ENCODE measurements around the gene DNASE1L2.

DNA sequence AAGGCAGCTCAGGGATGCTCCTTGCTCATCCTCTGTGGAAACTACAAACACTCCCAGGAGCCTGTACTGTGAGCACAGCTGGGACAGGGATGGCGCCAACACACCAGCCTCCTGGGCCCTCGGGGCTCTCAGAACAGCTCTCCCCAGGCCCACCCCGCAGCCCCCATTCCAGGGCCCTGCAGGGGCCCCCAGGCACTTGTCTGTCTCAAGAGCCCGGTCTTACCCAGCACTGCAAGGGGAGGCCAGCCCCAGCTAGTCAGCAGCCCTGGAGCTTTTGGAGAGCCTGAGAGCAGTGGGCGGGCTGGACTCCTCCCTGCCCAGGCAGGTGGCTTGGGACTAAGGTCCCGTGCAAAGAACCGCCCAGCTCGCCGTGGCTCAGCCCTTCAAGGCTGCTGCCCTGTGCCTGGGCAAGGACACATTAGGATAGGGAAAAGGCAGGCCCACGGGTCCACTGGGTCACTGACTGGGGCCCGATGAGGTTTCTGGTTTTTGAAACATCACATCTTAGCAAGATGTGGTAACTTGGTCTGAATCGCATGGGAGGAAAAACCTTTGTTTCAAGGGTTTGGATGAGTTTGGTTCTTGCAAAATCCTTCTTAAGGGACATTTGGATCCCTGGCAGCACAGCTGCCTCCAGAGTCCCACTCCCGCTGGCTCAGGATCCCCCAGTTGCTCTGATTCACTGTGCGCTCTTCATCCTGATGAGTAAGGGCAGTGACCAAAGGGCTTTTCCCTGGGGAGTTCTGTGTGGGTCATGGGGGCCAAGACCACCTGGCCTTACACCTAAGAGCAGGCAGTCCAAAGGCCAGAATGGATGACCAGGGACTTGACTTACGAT lies 2.8 kb downstream of the DNASE1L2 start:
- TF ChIP-seq, protein P1, sequence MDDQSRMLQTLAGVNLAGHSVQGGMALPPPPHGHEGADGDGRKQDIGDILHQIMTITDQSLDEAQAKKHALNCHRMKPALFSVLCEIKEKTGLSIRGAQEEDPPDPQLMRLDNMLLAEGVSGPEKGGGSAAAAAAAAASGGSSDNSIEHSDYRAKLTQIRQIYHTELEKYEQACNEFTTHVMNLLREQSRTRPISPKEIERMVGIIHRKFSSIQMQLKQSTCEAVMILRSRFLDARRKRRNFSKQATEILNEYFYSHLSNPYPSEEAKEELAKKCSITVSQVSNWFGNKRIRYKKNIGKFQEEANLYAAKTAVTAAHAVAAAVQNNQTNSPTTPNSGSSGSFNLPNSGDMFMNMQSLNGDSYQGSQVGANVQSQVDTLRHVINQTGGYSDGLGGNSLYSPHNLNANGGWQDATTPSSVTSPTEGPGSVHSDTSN (CRISPR knock-in tag; IDR thresholded peaks at IDR 0.05) = no peak
- TF ChIP-seq, protein P2, sequence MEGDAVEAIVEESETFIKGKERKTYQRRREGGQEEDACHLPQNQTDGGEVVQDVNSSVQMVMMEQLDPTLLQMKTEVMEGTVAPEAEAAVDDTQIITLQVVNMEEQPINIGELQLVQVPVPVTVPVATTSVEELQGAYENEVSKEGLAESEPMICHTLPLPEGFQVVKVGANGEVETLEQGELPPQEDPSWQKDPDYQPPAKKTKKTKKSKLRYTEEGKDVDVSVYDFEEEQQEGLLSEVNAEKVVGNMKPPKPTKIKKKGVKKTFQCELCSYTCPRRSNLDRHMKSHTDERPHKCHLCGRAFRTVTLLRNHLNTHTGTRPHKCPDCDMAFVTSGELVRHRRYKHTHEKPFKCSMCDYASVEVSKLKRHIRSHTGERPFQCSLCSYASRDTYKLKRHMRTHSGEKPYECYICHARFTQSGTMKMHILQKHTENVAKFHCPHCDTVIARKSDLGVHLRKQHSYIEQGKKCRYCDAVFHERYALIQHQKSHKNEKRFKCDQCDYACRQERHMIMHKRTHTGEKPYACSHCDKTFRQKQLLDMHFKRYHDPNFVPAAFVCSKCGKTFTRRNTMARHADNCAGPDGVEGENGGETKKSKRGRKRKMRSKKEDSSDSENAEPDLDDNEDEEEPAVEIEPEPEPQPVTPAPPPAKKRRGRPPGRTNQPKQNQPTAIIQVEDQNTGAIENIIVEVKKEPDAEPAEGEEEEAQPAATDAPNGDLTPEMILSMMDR (tag by site-specific recombination; IDR thresholded peaks at IDR 0.05) = no peak
- TF ChIP-seq MYNN (tag by site-specific recombination; IDR thresholded peaks at IDR 0.05; ENCODE audit: borderline replicate concordance) (no peak), YY1 (tag by site-specific recombination; IDR thresholded peaks at IDR 0.05) (no peak), ZIC2 (tag by site-specific recombination; IDR thresholded peaks at IDR 0.05) (no peak), ZNF549 (tag by site-specific recombination; IDR thresholded peaks at IDR 0.05) (no peak)
- TF ChIP-seq, protein P3, sequence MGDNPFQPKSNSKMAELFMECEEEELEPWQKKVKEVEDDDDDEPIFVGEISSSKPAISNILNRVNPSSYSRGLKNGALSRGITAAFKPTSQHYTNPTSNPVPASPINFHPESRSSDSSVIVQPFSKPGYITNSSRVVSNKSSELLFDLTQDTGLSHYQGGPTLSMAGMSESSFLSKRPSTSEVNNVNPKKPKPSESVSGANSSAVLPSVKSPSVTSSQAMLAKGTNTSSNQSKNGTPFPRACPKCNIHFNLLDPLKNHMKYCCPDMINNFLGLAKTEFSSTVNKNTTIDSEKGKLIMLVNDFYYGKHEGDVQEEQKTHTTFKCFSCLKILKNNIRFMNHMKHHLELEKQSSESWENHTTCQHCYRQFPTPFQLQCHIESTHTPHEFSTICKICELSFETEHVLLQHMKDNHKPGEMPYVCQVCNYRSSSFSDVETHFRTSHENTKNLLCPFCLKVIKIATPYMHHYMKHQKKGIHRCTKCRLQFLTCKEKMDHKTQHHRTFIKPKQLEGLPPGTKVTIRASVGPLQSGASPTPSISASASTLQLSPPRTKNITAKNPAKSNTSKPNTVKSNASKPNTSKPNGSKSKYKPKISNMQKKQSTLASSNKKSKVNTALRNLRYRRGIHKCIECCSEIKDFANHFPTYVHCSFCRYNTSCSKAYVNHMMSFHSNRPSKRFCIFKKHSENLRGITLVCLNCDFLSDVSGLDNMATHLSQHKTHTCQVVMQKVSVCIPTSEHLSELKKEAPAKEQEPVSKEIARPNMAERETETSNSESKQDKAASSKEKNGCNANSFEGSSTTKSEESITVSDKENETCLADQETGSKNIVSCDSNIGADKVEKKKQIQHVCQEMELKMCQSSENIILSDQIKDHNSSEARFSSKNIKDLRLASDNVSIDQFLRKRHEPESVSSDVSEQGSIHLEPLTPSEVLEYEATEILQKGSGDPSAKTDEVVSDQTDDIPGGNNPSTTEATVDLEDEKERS (tag by site-specific recombination; IDR thresholded peaks at IDR 0.05) = no peak
- TF ChIP-seq, protein P4, sequence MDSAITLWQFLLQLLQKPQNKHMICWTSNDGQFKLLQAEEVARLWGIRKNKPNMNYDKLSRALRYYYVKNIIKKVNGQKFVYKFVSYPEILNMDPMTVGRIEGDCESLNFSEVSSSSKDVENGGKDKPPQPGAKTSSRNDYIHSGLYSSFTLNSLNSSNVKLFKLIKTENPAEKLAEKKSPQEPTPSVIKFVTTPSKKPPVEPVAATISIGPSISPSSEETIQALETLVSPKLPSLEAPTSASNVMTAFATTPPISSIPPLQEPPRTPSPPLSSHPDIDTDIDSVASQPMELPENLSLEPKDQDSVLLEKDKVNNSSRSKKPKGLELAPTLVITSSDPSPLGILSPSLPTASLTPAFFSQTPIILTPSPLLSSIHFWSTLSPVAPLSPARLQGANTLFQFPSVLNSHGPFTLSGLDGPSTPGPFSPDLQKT (IDR thresholded peaks at IDR 0.05; ENCODE audit: borderline replicate concordance, low read depth, low read length) = no peak

All from HEK293 (cell line).